Measurements from ENCODE around the gene UBE3B.
A peak's percentile ranks its signal among the peaks of the same experiment; 100 is the strongest.

Gene UBE3B

GRCh38 chr12:109494348-109494881 is 17.0 kb downstream of the UBE3B start:
- no peak for DNase-seq (ENCODE audit: low read depth)

GRCh38 chr12:109495012-109495411 is 17.6 kb downstream of the UBE3B start:
- DNase-seq (ENCODE audit: low read depth): no peak

DNA sequence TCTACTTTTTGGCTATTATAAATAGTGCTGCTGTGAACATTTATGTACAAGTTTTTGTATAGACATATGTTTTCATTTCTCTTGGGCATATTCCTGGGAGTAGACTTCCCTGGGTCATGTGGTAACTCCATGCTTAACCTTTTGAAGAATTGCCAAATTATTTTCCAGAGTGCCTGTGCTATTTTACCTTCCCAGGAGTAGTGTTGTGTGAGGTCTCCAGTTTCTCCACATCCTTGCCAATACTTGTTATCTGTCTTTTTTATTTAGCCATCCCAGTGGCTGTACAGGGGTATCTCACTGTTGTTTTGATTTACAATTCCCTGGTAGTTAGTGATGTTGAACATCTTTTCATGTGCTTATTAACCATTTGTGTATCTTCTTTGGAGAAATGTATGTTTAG is 18.9 kb downstream of the UBE3B start:
- DNase-seq (ENCODE audit: low read depth): no peak

GRCh38 chr12:109497675-109498074 is 20.2 kb downstream of the UBE3B start:
- no peak for DNase-seq (ENCODE audit: low read depth)

DNA sequence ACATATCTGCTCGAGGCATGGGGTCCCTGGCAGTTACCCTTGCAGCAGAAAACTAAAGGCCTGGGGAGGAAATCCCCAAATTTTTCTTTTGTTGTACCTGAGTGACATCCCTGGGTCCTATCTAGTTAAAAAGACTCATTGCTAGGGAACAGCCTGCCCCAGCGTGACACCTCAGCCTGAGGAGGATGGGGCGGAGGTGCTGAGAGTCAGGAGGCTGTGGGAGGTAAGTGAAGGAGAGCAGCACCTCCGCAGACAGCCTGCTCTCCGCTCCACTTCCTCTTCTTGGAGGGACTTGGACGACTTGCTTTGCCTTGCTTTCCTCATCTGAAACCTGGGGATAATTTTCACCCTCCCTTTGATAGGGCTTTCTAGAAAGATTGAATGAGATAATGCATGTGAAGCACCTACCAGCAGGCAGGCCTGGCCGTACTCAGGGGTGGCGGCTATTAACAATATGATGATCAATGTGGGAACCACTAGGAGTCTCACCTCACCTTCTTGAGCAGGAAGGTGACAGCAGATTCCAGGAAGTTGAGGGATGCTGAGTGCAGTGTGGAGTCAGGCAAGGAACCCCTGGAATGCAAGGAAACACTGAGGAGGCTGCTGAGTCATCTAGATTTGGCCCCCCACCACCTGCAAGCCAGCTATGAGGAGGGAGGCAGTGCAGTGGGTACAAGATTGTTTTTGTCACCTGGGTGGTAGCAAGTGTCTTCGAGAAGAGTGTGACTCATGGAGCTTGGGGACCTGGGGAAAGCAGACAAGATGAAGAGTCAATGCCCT is 23.2 kb downstream of the UBE3B start:
- no peak for DNase-seq (ENCODE audit: low read depth)

DNA sequence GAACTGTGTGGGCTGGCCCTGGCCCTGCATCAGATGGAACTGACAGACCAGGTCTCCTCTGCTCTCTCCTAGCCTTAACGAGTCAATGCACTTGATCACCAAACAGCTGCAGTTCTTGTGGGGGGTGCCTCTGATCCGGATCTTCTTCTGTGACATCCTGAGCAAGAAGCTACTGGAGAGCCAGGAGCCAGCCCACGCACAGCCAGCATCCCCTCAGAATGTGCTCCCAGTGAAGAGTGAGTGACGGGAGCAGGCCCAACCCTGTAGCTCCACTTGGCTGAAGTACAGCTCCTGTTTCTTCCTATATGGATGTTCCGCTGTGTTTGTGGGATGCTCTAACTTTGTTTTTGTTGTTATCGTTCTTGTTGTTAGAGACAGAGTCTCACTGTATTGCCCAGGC is 23.9 kb downstream of the UBE3B start:
- no peak for DNase-seq (ENCODE audit: low read depth)

GRCh38 chr12:109502332-109502731 is 24.9 kb downstream of the UBE3B start:
- DNase-seq (ENCODE audit: low read depth): no peak

DNA sequence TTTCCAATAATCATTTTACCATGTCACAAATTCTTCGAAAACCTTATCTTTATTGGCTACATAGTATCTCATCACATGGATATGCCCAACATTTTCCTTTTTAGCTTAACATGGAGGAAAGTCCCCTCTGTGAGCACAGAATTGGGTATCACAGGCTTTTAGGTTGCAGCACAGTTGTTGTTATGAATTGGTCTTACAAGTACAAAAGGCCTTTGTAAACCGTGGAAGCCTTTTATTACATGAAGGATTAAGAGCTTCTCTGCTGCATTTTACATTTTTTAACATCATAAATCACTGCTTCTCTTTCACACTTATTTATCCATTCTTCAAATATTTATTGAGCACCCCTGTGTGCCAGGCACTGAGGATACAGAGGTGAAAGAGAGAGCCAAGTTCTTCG is 26.2 kb downstream of the UBE3B start:
- no peak for DNase-seq (ENCODE audit: low read depth)

DNA sequence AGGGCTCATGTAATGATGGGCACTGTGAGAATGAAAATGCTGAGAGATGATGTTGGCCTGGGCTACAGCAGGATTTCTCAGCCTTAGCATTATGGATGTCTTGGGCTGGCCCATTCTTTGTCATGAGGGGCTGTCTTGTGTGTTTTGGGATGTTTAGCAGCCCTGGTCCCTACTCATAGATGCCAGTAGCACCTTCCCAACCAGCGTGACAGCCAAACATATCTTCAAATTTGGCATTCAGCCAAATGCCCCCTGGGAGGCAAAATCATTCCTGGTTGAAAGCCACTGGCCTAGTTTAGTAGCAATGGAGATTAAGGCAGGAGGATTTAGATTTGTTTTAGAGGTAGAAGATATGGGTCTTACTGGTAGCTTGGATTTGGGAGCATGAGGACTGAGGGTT is 26.6 kb downstream of the UBE3B start:
- DNase-seq (ENCODE audit: low read depth): no peak

GRCh38 chr12:109510196-109510595 is 32.8 kb downstream of the UBE3B start:
- no peak for DNase-seq (ENCODE audit: low read depth)

DNA sequence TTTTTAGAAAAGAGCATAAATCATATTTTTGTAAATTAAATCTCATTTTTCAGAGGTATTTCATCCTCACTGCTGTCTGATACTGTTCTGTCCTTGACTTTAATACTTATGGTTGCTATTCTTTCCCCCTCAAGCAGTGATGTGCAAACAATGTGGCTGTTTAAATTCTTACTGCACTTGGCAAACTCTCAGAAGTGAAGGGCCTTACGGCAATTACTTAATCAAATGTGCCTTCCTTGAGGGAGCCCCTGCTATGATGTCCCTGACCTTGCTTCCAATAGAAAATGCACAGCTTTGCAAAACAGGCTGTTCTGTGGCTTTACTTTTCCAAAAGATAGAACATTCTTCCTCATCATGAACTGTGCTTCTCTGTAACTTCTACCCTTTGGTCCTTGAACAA is 35.2 kb downstream of the UBE3B start:
- no peak for DNase-seq (ENCODE audit: low read depth)

DNA sequence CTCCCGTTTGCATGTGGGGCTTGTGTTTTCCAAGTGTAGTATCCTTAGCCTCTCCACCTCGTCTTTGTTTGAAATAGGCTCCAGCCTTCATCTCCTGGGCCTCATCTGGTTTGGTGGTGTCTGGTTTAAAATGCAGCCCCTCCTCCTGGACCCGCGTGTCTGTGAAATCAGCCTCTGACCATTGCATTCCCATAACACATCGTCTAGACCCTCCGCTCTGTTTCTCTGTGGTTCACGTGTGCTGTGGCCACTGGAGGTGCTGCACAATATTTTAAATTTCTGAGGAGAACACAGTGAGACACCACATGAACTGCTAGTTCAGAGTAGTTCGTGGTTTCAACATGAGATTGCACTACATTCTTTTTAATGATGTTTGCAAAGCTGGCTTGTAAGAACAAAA is 35.6 kb downstream of the UBE3B start:
- no peak for DNase-seq (ENCODE audit: low read depth)

DNA sequence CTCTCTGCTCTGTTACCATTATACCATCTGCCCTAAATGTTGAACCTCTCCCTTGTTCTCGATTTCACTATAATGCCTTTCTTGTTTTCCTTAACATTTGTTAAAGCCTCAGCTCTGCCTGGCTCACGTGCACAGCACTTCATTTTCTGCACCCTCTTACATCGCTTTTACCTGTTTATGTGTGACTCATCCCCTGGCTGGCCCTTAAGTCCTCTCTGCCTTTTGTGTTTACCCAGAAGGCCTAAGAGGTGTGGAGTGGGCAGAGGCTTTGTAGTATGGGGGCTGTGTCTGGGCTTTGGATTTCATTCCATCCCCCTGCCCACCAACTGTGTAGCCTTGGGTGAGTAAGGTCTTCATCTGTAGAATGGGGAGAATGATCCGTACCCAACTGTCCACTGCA is 36.5 kb downstream of the UBE3B start:
- no peak for DNase-seq (ENCODE audit: low read depth)

GRCh38 chr12:109517619-109518018 is 40.2 kb downstream of the UBE3B start:
- no peak for DNase-seq (ENCODE audit: low read depth)

DNA sequence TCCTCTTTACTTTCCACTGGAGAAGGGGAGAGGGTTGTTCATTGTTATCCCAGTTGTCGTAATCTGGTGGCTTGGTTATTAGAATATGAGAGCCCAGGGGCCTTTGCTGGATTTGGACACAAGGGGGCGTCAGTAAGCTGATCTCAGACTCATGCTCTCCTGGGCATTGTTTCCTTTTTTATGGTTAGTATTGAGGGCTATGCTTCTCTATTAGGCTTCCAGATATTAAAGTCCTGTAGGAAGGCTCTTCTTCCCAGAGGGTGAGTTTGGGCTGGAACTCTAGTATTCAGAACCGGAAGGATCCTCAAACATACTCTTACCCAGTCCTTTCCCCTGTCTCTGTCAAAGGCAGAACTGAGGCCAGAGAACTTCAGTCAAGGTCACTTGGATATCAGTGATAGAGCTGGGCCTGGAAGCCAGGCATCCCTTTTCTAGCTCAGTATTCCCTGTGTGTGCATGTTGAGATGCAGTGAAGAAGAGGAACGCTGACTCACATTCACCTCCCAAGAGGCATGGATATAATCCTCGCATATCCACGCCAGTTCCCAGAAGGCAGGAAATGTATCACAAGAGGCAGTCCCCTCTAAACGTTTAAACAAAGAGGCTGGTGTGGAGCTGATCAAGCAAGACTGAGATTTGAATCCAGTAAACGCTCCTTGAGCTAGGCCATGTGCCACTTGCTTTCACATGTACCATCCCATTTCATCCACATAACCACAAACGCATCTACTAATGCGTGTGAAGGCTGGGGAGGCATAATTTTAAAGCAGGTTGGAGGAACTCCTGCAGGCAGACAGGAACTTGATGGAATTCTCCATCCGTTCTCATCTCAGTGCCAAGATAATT is 41.6 kb downstream of the UBE3B start:
- DNase-seq (ENCODE audit: low read depth): peak; percentile 37

DNA sequence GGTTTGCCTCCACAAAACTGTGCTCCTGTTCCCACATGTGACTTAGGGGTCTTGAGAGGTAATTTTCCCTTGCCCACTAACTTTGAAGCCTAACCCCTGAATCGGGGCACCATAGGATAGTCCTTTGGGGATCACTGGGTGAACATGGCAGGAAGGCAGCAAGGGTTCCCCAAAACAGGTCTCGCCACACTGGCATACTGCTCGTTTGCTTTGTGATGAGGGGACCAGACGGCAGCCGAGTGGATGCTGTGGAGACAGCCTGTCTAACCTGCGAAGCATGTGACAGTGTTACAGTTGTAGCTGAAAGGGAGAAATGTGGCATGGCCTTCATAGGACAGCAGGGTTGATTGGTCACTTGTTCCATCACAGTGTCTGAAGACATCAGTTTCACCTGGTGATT is 42.4 kb downstream of the UBE3B start:
- DNase-seq (ENCODE audit: low read depth): no peak

- DNase-seq (ENCODE audit: low read depth): no peak
Measured at GRCh38 chr12:109521831-109522230, 44.4 kb downstream of the UBE3B start.

DNA sequence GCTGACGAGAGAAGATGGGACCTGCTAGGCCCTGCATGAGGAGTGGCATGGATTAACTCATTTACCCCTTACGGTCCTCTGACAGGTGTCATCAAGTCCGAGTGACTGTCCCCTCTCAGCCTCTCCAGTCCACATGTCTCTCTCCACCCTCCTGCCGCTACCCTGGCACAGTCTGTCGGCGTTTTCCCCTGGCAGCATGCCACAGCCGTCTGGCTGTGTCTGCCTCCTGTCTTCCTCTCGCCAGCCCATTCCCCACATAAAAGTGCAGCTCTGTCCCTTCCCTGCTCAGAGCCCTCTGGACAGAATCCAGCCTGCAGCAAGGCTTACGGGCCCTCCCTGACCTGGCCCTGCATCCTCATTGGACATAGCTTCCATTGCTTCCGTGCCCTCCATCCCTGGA is 45.6 kb downstream of the UBE3B start:
- DNase-seq (ENCODE audit: low read depth): no peak

GRCh38 chr12:109523504-109523903 is 46.1 kb downstream of the UBE3B start:
- no peak for DNase-seq (ENCODE audit: low read depth)

DNA sequence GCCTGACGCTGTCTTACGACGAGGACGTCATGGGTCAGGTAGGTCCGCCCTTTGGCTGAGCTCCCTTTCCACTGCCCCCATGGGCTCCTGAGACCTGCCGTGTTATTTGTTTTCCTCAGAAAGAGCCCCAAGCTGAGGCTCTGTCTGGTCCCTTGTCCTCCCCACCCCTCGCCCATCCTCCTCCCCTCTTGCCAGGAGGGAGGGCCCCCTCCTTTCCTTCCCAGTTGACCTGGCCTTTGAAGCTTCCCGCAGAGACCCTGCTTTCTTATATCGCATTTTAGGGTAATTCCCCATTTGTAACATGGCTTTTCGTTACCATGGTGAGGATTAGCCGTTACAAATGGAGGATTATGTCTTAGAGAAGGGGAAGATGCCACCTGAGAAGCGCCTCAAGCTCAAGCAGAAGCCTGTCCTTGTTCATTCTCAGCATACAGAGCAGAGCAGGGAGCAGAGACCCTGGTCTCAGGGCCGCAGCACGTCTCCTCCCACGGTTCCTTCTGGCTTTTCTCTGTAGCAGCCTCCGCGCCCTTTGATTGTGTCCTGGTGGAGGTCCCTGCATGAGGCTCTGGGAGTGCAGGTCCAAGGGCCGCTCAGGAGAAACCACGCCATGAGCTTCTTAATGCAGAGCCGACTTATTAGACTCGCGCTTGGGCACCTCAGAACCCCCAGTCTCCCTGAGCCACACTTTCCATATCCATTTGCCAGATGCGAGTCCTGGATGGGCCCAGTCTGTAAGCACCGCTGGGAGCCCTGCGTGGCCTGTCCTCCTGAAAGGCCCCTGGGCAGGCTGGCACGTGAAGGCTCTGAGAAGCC is 47.2 kb downstream of the UBE3B start:
- DNase-seq (ENCODE audit: low read depth): no peak

- DNase-seq (ENCODE audit: low read depth): no peak
Measured at GRCh38 chr12:109525279-109525585, 47.8 kb downstream of the UBE3B start.

GRCh38 chr12:109527489-109528123 is 50.2 kb downstream of the UBE3B start:
- no peak for DNase-seq (ENCODE audit: low read depth)

Measured in activated T-cell treated with anti-CD3 and anti-CD28 coated beads for 1 hour (primary cell).